H1 (cell line): ENCODE data around the gene UBE2B. TPM values are rescaled to one million over a fixed set of nuclear protein-coding genes. Genes with fewer than 3 reads are reported as not detected.

Experiments used
- CTCF ChIA-PET: fragments of 300-600 bp; sonication (Branson Sonifier 250); formaldehyde crosslinking; loops from one replicate; lab custom pipeline; 2021; ENCODE audit not compliant: partially characterized antibody; lab: Charles Lee
- POLR2A ChIA-PET: fragments of 300-600 bp; sonication (Branson Sonifier 250); formaldehyde crosslinking; loops from one replicate; lab custom pipeline; 2021; ENCODE audit warnings: inconsistent platforms; ENCODE audit not compliant: partially characterized antibody; lab: Charles Lee
- DNase-seq, 2 experiments: peaks; one replicate each; pipeline versions ENCODE4 v3.0.0 to v3.0.0-alpha.2; 2010 to 2022; ENCODE audit warnings: low spot score in 2 of 2, low read depth in 1 of 2, mixed read lengths in 1 of 2
- FAIRE-seq: peaks from 2 replicates; lab custom pipeline; 2011; peaks lifted over from hg19 to GRCh38; lab: Jason Lieb, UNC
- H2AFZ ChIP-seq: 2 replicates; pipeline ENCODE4 v1.8.1; 2012; ENCODE audit warnings: low read length, inconsistent platforms
- H2AK5ac ChIP-seq: 2 replicates; pipeline ENCODE4 v1.6.1; 2013; ENCODE audit warnings: low read depth, low read length
- H2BK120ac ChIP-seq: replicated peaks from 2 replicates; pipeline ENCODE3; 2013; ENCODE audit warnings: low read depth, low read length, inconsistent platforms
- H2BK12ac ChIP-seq: 2 replicates; pipeline ENCODE4 v1.6.1; 2013; ENCODE audit warnings: low read depth, low read length
- H2BK15ac ChIP-seq: 2 replicates; pipeline ENCODE4 v1.6.1; 2013; ENCODE audit warnings: low read length
- H2BK20ac ChIP-seq: 2 replicates; pipeline ENCODE4 v1.6.1; 2013; ENCODE audit warnings: low read length
- H2BK5ac ChIP-seq: 2 replicates; pipeline ENCODE4 v1.6.1; 2013; ENCODE audit warnings: low read depth, low read length
- H3K14ac ChIP-seq: 2 replicates; pipeline ENCODE4 v1.6.1; 2013; ENCODE audit warnings: inconsistent platforms; ENCODE audit not compliant: insufficient read length
- H3K18ac ChIP-seq: 2 replicates; pipeline ENCODE4 v1.6.1; 2013; ENCODE audit warnings: low read length; ENCODE audit errors: extremely low read depth
- H3K23ac ChIP-seq: 2 replicates; pipeline ENCODE4 v1.6.1; 2013; ENCODE audit warnings: inconsistent platforms; ENCODE audit not compliant: insufficient read length
- H3K23me2 ChIP-seq: 2 replicates; pipeline ENCODE4 v1.6.1; 2013; ENCODE audit warnings: low read depth, low read length
- H3K27ac ChIP-seq: 2 replicates; pipeline ENCODE4 v1.6.1; 2011; ENCODE audit warnings: low read depth, low read length, inconsistent platforms
- H3K27me3 ChIP-seq, 4 experiments: replicated peaks in 1 of 4; 1 replicate in 1 of 4; 2 replicates in 3 of 4; pipeline versions ENCODE4 v1.6.1 to v1.8.1; 2011 to 2013; ENCODE audit warnings: low read length in 3 of 4, mild to moderate bottlenecking in 3 of 4, inconsistent platforms in 2 of 4, mixed read lengths in 2 of 4, moderate library complexity in 1 of 4; ENCODE audit not compliant: control insufficient read depth in 3 of 4, insufficient read depth in 3 of 4; ENCODE audit errors: extremely low read depth in 1 of 4
- H3K36me3 ChIP-seq, 4 experiments: 2 replicates each; pipeline versions ENCODE4 v1.6.1 to v1.8.1; 2011 to 2013; ENCODE audit warnings: mild to moderate bottlenecking in 4 of 4, low read length in 3 of 4, moderate library complexity in 2 of 4, control low read depth in 1 of 4, inconsistent platforms in 1 of 4; ENCODE audit not compliant: insufficient read depth in 4 of 4, control insufficient read depth in 2 of 4
- H3K4ac ChIP-seq: replicated peaks from 2 replicates; pipeline ENCODE3; 2013; ENCODE audit warnings: low read length, low read depth, mixed read lengths, inconsistent platforms; ENCODE audit not compliant: insufficient read length
- H3K4me1 ChIP-seq, 4 experiments: replicated peaks in 1 of 4; 1 replicate in 1 of 4; 2 replicates in 3 of 4; pipeline versions ENCODE4 v1.6.1 to v1.8.1; 2011 to 2013; ENCODE audit warnings: low read length in 3 of 4, inconsistent platforms in 2 of 4, mixed read lengths in 1 of 4; ENCODE audit not compliant: insufficient read depth in 4 of 4, control insufficient read depth in 3 of 4
- H3K4me2 ChIP-seq, 2 experiments: 2 replicates each; pipeline versions ENCODE4 v1.6.1 to v1.8.1; 2011 to 2013; ENCODE audit warnings: low read depth in 2 of 2, low read length in 2 of 2, control low read depth in 1 of 2, inconsistent platforms in 1 of 2, mild to moderate bottlenecking in 1 of 2; ENCODE audit not compliant: insufficient read depth in 1 of 2
- H3K4me3 ChIP-seq, 4 experiments: fragments of 200-600, 300-600 bp in 1 of 4; sonication (generic), shearing (Covaris generic), sonication (Bioruptor Twin) in 1 of 4; 2 replicates each; pipeline versions ENCODE4 v1.5.1 to v1.8.1; 2011 to 2016; ENCODE audit warnings: low read length in 4 of 4, low read depth in 3 of 4, control low read depth in 2 of 4, inconsistent platforms in 2 of 4, mild to moderate bottlenecking in 2 of 4, mixed read lengths in 1 of 4, moderate library complexity in 1 of 4; ENCODE audit not compliant: insufficient read depth in 2 of 4; ENCODE audit errors: extremely low read depth in 1 of 4
- H3K56ac ChIP-seq: replicated peaks from 2 replicates; pipeline ENCODE3; 2013; ENCODE audit warnings: low read depth, mild to moderate bottlenecking, mixed read lengths, low read length, inconsistent platforms; ENCODE audit not compliant: insufficient read length
- H3K79me1 ChIP-seq: 2 replicates; pipeline ENCODE4 v1.6.1; 2013; ENCODE audit warnings: low read depth, low read length, control low read depth
- H3K79me2 ChIP-seq, 2 experiments: 2 replicates each; pipeline versions ENCODE4 v1.6.1 to v1.8.1; 2012 to 2013; ENCODE audit warnings: low read length in 2 of 2, mild to moderate bottlenecking in 2 of 2, inconsistent platforms in 1 of 2; ENCODE audit not compliant: insufficient read depth in 2 of 2, control insufficient read depth in 1 of 2
- H3K9ac ChIP-seq, 4 experiments: replicated peaks in 1 of 4; 1 replicate in 1 of 4; 2 replicates in 3 of 4; pipeline versions ENCODE4 v1.6.1 to v1.8.1; 2011 to 2013; ENCODE audit warnings: low read depth in 3 of 4, low read length in 3 of 4, control low read depth in 2 of 4, mild to moderate bottlenecking in 2 of 4, moderate library complexity in 2 of 4, inconsistent platforms in 1 of 4; ENCODE audit errors: extremely low read depth in 1 of 4
- H3K9me3 ChIP-seq, 2 experiments: 2 replicates each; pipeline versions ENCODE4 v1.6.1 to v1.8.1; 2012 to 2013; ENCODE audit warnings: mild to moderate bottlenecking in 2 of 2, moderate library complexity in 2 of 2, control low read depth in 1 of 2, inconsistent platforms in 1 of 2, low read depth in 1 of 2, low read length in 1 of 2, mixed read lengths in 1 of 2; ENCODE audit not compliant: insufficient read depth in 2 of 2
- H4K20me1 ChIP-seq, 2 experiments: replicated peaks in 1 of 2; 2 replicates each; pipeline versions ENCODE3 to v1.8.1; 2011 to 2013; ENCODE audit warnings: inconsistent platforms in 2 of 2, low read length in 2 of 2, mild to moderate bottlenecking in 1 of 2; ENCODE audit not compliant: insufficient read depth in 2 of 2, control insufficient read depth in 1 of 2
- H4K5ac ChIP-seq: 2 replicates; pipeline ENCODE4 v1.6.1; 2013; ENCODE audit warnings: low read length, low read depth, mixed read lengths, inconsistent platforms; ENCODE audit not compliant: insufficient read length
- H4K8ac ChIP-seq: 2 replicates; pipeline ENCODE4 v1.8.0; 2013; ENCODE audit warnings: mild to moderate bottlenecking, moderate library complexity, low read length, inconsistent platforms; ENCODE audit not compliant: insufficient read depth; ENCODE audit errors: extremely low read depth
- H4K91ac ChIP-seq: replicated peaks from 2 replicates; pipeline ENCODE3; 2013; ENCODE audit warnings: low read length, mixed read lengths, inconsistent platforms; ENCODE audit not compliant: insufficient read length
- CREB1 ChIP-seq: IDR thresholded peaks from 2 replicates; pipeline ENCODE4 v1.6.1; 2012; ENCODE audit warnings: inconsistent platforms
- CTBP2 ChIP-seq: IDR thresholded peaks from 2 replicates; pipeline ENCODE4 v1.7.0; 2011; ENCODE audit warnings: borderline replicate concordance, mild to moderate bottlenecking, moderate library complexity, mixed read lengths, low read length; ENCODE audit not compliant: insufficient read depth, insufficient read length
- JUND ChIP-seq: IDR thresholded peaks from 2 replicates; pipeline ENCODE4 v1.6.1; 2011; ENCODE audit warnings: mild to moderate bottlenecking, improper control_type of control experiment, low read length
- KDM5A ChIP-seq: fragments of 200-600 bp; IDR thresholded peaks from 2 replicates; pipeline ENCODE4 v1.7.1; 2012; ENCODE audit warnings: mild to moderate bottlenecking, low read length, inconsistent platforms, mixed read lengths
- SIN3A ChIP-seq, 2 experiments: IDR thresholded peaks in 1 of 2; conservative IDR thresholded peaks in 1 of 2; 2 replicates each; pipeline ENCODE4 v1.6.1; 2011 to 2012; ENCODE audit warnings: low read length in 2 of 2, improper control_type of control experiment in 1 of 2, low read depth in 1 of 2, mild to moderate bottlenecking in 1 of 2
- TAF1 ChIP-seq: IDR thresholded peaks from 2 replicates; pipeline ENCODE4 v1.6.1; 2011; ENCODE audit warnings: mild to moderate bottlenecking, low read depth, low read length
- WGBS, 2 experiments: shearing (Covaris generic) in 1 of 2; methylation state at CpG; one replicate each; pipeline versions ENCODE4 v1.1.6 to v1.1.7; 2013 to 2015; ENCODE audit warnings: low lambda C conversion rate in 2 of 2, mixed read lengths in 2 of 2, inconsistent platforms in 1 of 2, low coverage in 1 of 2, missing lambda C conversion rate in 1 of 2; ENCODE audit not compliant: insufficient replicate concordance in 2 of 2, insufficient coverage in 1 of 2, insufficient read length in 1 of 2; ENCODE audit errors: extremely low coverage in 1 of 2, missing lambda C conversion rate in 1 of 2; 5-methylcytosine and 5-hydroxymethylcytosine counted together
- polyA plus RNA-seq, 7 experiments: library from polyadenylated mRNA; depleted of rRNA in 3 of 7; stranded (reverse) in 5 of 7; unstranded in 2 of 7; fragments of >200 nt in 5 of 7; fragments of 200-250 nt in 2 of 7; gene quantifications; 1 replicate in 5 of 7; 2 replicates in 1 of 7; 4 replicates in 1 of 7; pipeline versions ENCODE4 v1.2.1 to v1.2.3, GENCODE V29; 2011 to 2013; ENCODE audit warnings: missing spikeins in 2 of 7, mixed read lengths in 2 of 7
- total RNA-seq: library from RNA; stranded (reverse); fragmentation: NEBNext Ultra II Directional; extraction: Animal tissue kit (Norgen Biotek cat#: 25700); gene quantifications from 2 replicates; pipeline ENCODE4 v1.2.1, GENCODE V29; 2021
- TF ChIP-seq, protein P1 (sequence below): IDR thresholded peaks from 2 replicates; pipeline ENCODE4 v1.6.1; 2012; ENCODE audit warnings: inconsistent platforms

Gene UBE2B
- total and polyA plus RNA-seq, 2 of the 8 experiments (the other 6 are each of a cell fraction or from before 2014, with no cell fraction given), result 15.9 to 46.8 TPM

DNA sequence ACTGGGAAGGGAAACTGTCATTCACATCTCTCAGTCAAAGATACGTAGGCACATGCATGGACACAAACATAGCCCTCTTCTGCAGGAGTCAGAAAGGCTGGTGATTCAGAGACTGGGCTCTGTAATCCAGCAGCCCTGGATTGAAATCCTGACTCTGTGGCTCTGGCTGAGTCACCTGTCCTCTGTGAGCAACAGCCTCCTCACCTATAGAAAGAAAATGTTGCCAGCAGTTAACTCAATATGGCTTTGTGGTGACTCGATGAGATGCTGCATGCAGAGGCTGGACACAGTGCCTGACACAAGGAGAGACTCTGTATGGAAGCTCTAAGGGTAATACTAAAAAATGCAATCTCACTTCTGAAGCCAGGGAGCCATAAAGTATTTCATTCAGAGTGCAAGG lies 64.2 kb downstream of the UBE2B start:
- H4K20me1 ChIP-seq, result peaks cover 0 to 2% of the 10 kb centered on the region in 2 experiments
- peaks cover 4% of the 10 kb centered on the region for H3K79me1 ChIP-seq
- H3K9ac ChIP-seq, result no peak overlapping the region
- ChIA-PET CTCF (interaction anchor here (1.0 to 2.0 kb wide), 5 partner anchors 16 to 151 kb away, joined by 3 to 10 read pairs (median 3); partner anchors contain the start of gene CDKN2AIPNL), POLR2A (interaction anchor here (0.8 kb wide), 1 partner anchor 12 kb away, joined by 3 read pairs; no protein-coding TSS in a partner anchor)
- peaks cover 2% of the 10 kb centered on the region; the same call in 1 of the 2 replicates for H3K23me2 ChIP-seq
- TF ChIP-seq, protein P1, sequence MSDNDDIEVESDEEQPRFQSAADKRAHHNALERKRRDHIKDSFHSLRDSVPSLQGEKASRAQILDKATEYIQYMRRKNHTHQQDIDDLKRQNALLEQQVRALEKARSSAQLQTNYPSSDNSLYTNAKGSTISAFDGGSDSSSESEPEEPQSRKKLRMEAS, result no peak
- TF ChIP-seq JUND (no peak), KDM5A (no peak), CREB1 (no peak), CTBP2 (no peak), TAF1 (no peak), SIN3A (conservative IDR thresholded peaks at IDR 0.05 in 1 of 2, IDR thresholded peaks at IDR 0.05 in 1 of 2; ENCODE audit: low read depth in 1 of 2, low read length in 2 of 2) (no peak)
- no peak overlapping the region for H3K4ac ChIP-seq
- H3K36me3 ChIP-seq, result 0 out of 8 replicates have a peak, but pooled peaks cover 0 to 3% (median 0%) of the 10 kb centered on the region in 4 experiments
- no peak for DNase-seq
- no peak for FAIRE-seq
- H3K23ac ChIP-seq, result no peak overlapping the region
- H4K8ac ChIP-seq, result no peak overlapping the region
- peaks cover 0 to 5% of the 10 kb centered on the region in 2 experiments; a peak in 2 of 4 replicates for H3K79me2 ChIP-seq
- peaks cover 0 to 10% (median 6%) of the 10 kb centered on the region in 4 experiments; a peak in 3 of 7 replicates for H3K4me1 ChIP-seq
- no peak overlapping the region for H3K4me3 ChIP-seq
- H2BK12ac ChIP-seq, result no peak overlapping the region
- no peak overlapping the region for H2BK15ac ChIP-seq
- no peak overlapping the region for H2BK5ac ChIP-seq
- H3K14ac ChIP-seq, result no peak overlapping the region
- peaks cover 0 to 1% (median 0%) of the 10 kb centered on the region in 4 experiments; a peak in 1 of 7 replicates for H3K27me3 ChIP-seq
- H2BK20ac ChIP-seq, result no peak overlapping the region
- H2AK5ac ChIP-seq, result no peak overlapping the region
- H2AFZ ChIP-seq, result no peak overlapping the region
- H3K27ac ChIP-seq, result no peak overlapping the region
- 88% methylated on average over 2 of the region's 2 CpGs; no CpG with 5 or more reads in 1 of the 2 experiments for WGBS, 2 experiments
- no peak overlapping the region for H4K5ac ChIP-seq
- H2BK120ac ChIP-seq, result no peak overlapping the region
- no peaks in the 10 kb centered on the region for H3K9me3 ChIP-seq
- H3K4me2 ChIP-seq, result no peak overlapping the region
- H3K18ac ChIP-seq, result no peak overlapping the region
- no peak overlapping the region for H3K56ac ChIP-seq
- no peak overlapping the region for H4K91ac ChIP-seq
